Measurements from ENCODE around the gene SLC4A1AP. TPM values are rescaled to one million over a fixed set of nuclear protein-coding genes. Genes with fewer than 3 reads are reported as not detected.

SLC4A1AP gene
- total and polyA plus RNA-seq, 2 donors (not counting 1 experiment from before 2014, with no cell fraction given) = 8.9 to 23.1 TPM

DNA sequence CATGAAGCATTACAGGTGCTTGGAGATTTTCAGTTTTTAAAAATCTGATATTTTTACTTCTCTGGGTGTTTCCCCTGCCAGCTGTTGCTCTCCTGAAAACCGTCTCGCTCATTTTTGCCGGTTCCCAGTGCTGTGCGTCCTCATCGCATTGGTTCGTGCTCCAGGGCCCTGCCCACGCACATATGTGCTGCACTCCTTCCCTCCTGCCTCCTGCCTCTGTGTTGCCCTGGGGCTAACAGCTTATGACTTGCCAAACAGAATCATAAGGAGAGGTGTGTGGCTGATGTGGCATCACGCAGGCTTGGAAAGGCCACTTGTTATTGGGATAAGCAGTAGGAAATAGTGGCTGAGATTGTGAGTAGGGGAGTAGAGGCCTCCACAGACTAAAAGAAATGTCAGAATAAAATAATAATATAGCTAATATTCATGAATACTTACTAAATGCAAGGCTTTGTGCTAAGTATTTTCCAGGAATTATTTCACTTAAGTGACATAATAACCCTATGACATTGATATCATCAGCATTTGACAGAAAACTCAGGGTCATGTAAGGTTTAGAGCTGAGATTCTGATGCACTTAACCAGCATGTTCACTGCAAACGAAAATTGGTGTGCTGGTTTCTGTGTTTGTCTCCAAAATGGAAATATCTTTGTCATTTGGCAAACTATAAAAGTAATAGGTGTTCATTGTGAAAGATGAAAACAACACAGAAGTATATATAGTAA is 53.5 kb downstream of the SLC4A1AP start:
- 86% methylated on average over 7 of the region's 9 CpGs for WGBS (ENCODE audit: insufficient coverage)
- H3K9me3 Mint-ChIP-seq (ENCODE audit: insufficient read depth) = no peaks in the 10 kb centered on the region
- ATAC-seq (ENCODE audit: low read depth) (no peak), DNase-seq (no peak)
- Histone ChIP-seq H3K27me3 (replicated peaks in 1 of 4; ENCODE audit: control extremely low read depth in 1 of 4, control insufficient read depth in 3 of 4, insufficient read depth in 4 of 4, low read length in 3 of 4) (peaks cover 0 to 23% (median 12%) of the 10 kb centered on the region in 4 experiments), H3K27ac (ENCODE audit: low read length in 2 of 2) (no peak overlapping the region), H3K4me1 (ENCODE audit: control insufficient read depth in 2 of 2, insufficient read depth in 2 of 2, low read length in 2 of 2) (peaks cover 11% of the 10 kb centered on the region in 2 donors), H3K36me3 (replicated peaks in 1 of 2; ENCODE audit: control extremely low read depth in 1 of 2, control insufficient read depth in 1 of 2, extremely low read depth in 1 of 2, insufficient read depth in 2 of 2, low read length in 1 of 2) (no peaks in the 10 kb centered on the region), H4K20me1 (ENCODE audit: control insufficient read depth, insufficient read depth, low read length, poor library complexity, severe bottlenecking) (no peaks in the 10 kb centered on the region), H3K9me3 (ENCODE audit: control extremely low read depth in 1 of 3, control insufficient read depth in 2 of 3, insufficient read depth in 1 of 3, low read length in 2 of 3) (no peaks in the 10 kb centered on the region), H3K4me3 (ENCODE audit: control extremely low read depth in 1 of 5, extremely low read depth in 1 of 5, insufficient read depth in 1 of 5, low read depth in 2 of 5, low read length in 4 of 5) (no peak overlapping the region), H3K9ac (ENCODE audit: low read length) (no peak overlapping the region), H3K79me2 (ENCODE audit: control insufficient read depth, insufficient read depth, low read length) (no peaks in the 10 kb centered on the region), H2AFZ (ENCODE audit: insufficient read depth, low read depth, low read length, poor library complexity, severe bottlenecking) (no peak overlapping the region), H3K4me2 (replicated peaks; ENCODE audit: low read depth, low read length, poor library complexity, severe bottlenecking) (no peak overlapping the region)
- intact Hi-C loops (cut with micrococcal nuclease) = no loop called here
- POLR2A ChIA-PET = no interaction called here
- peak overlapping the region; percentile 54 for H3K4me3 Mint-ChIP-seq
- H3K27me3 Mint-ChIP-seq = peaks cover 42% of the 10 kb centered on the region
- peaks cover 14% of the 10 kb centered on the region for H3K4me1 Mint-ChIP-seq
- no peak overlapping the region for H3K27ac Mint-ChIP-seq
- TF ChIP-seq EZH2 (IDR thresholded peaks at IDR 0.05; ENCODE audit: borderline replicate concordance, insufficient read depth, low read depth, low read length, poor library complexity, severe bottlenecking) = no peak
- TF ChIP-seq, protein P1, sequence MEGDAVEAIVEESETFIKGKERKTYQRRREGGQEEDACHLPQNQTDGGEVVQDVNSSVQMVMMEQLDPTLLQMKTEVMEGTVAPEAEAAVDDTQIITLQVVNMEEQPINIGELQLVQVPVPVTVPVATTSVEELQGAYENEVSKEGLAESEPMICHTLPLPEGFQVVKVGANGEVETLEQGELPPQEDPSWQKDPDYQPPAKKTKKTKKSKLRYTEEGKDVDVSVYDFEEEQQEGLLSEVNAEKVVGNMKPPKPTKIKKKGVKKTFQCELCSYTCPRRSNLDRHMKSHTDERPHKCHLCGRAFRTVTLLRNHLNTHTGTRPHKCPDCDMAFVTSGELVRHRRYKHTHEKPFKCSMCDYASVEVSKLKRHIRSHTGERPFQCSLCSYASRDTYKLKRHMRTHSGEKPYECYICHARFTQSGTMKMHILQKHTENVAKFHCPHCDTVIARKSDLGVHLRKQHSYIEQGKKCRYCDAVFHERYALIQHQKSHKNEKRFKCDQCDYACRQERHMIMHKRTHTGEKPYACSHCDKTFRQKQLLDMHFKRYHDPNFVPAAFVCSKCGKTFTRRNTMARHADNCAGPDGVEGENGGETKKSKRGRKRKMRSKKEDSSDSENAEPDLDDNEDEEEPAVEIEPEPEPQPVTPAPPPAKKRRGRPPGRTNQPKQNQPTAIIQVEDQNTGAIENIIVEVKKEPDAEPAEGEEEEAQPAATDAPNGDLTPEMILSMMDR (IDR thresholded peaks at IDR 0.05) = no peak
- CTCF ChIA-PET = interaction anchor here (1.3 kb wide), 1 partner anchor 13 kb away, joined by 6 read pairs; no protein-coding TSS in a partner anchor

DNA sequence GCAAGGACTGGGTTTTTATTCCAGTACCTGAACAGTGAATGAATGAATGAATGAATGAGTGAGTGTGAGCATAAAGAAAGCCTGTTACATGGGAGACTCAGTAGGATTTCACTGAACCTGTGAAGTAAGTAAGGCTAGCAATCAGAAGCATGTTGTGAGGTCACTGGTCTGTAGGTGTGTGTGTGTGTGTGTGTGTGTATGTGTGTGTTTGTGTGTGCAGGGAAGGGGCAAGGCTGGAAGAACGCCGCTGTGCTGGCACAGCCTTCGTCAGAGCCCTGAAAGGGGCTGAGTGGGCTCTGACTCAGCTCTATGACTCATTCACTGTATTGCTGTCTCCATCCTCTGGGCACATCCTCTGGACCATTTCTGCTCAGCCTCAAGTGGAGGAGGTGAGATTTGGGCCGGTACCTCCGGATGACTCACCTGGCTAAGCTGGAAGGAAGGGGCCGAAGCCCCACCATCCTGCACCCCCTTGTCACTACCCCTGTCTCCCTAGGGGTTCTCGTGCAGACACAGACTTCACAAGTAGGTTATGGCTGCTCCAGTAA is 56.4 kb downstream of the SLC4A1AP start:
- H3K9ac ChIP-seq (ENCODE audit: low read length) = no peak overlapping the region
- POLR2A ChIA-PET = no interaction called here
- no peak overlapping the region for H3K27ac ChIP-seq (ENCODE audit: low read length in 2 of 2)
- peaks cover 0 to 20% (median 12%) of the 10 kb centered on the region in 4 experiments for H3K27me3 ChIP-seq (replicated peaks in 1 of 4; ENCODE audit: control extremely low read depth in 1 of 4, control insufficient read depth in 3 of 4, insufficient read depth in 4 of 4, low read length in 3 of 4)
- no peak overlapping the region for H3K4me2 ChIP-seq (replicated peaks; ENCODE audit: low read depth, low read length, poor library complexity, severe bottlenecking)
- H3K4me1 Mint-ChIP-seq = peaks cover 9% of the 10 kb centered on the region
- no peak overlapping the region for H3K4me3 ChIP-seq (ENCODE audit: control extremely low read depth in 1 of 5, extremely low read depth in 1 of 5, insufficient read depth in 1 of 5, low read depth in 2 of 5, low read length in 4 of 5)
- intact Hi-C loops (cut with micrococcal nuclease) = no loop called here
- 58% methylated on average over 5 of the region's 7 CpGs for WGBS (ENCODE audit: insufficient coverage)
- no peak overlapping the region for H2AFZ ChIP-seq (ENCODE audit: insufficient read depth, low read depth, low read length, poor library complexity, severe bottlenecking)
- no peaks in the 10 kb centered on the region for H3K79me2 ChIP-seq (ENCODE audit: control insufficient read depth, insufficient read depth, low read length)
- no peak overlapping the region for H3K4me3 Mint-ChIP-seq
- H4K20me1 ChIP-seq (ENCODE audit: control insufficient read depth, insufficient read depth, low read length, poor library complexity, severe bottlenecking) = no peaks in the 10 kb centered on the region
- no peak for DNase-seq
- CTCF ChIA-PET = interaction anchor here (3.3 kb wide), 1 partner anchor 16 kb away, joined by 12 read pairs; no protein-coding TSS in a partner anchor
- H3K36me3 ChIP-seq (replicated peaks in 1 of 2; ENCODE audit: control extremely low read depth in 1 of 2, control insufficient read depth in 1 of 2, extremely low read depth in 1 of 2, insufficient read depth in 2 of 2, low read length in 1 of 2) = no peaks in the 10 kb centered on the region
- ATAC-seq (ENCODE audit: low read depth) = no peak
- no peaks in the 10 kb centered on the region for H3K9me3 Mint-ChIP-seq (ENCODE audit: insufficient read depth)
- H3K9me3 ChIP-seq (ENCODE audit: control extremely low read depth in 1 of 3, control insufficient read depth in 2 of 3, insufficient read depth in 1 of 3, low read length in 2 of 3) = no peaks in the 10 kb centered on the region
- H3K27ac Mint-ChIP-seq = no peak overlapping the region
- peaks cover 9 to 10% of the 10 kb centered on the region in 2 donors for H3K4me1 ChIP-seq (ENCODE audit: control insufficient read depth in 2 of 2, insufficient read depth in 2 of 2, low read length in 2 of 2)
- TF ChIP-seq EZH2 (IDR thresholded peaks at IDR 0.05; ENCODE audit: borderline replicate concordance, insufficient read depth, low read depth, low read length, poor library complexity, severe bottlenecking) = no peak
- TF ChIP-seq, protein P1 (IDR thresholded peaks at IDR 0.05) = no peak
- peaks cover 25% of the 10 kb centered on the region for H3K27me3 Mint-ChIP-seq
